ENCODE data around the gene CRIM1.

Gene CRIM1

GRCh38 chr2:36407413-36407812 lies 51.8 kb downstream of the CRIM1 start:
- Mint-ChIP-seq H3K27ac (no peak overlapping the region), H3K4me1 (peaks cover 10 to 11% of the 10 kb centered on the region in 2 donors), H3K27me3 (no peaks in the 10 kb centered on the region), H3K36me3 (no peaks in the 10 kb centered on the region), H3K9me3 (no peaks in the 10 kb centered on the region), H3K4me3 (no peak overlapping the region)
- no peak for DNase-seq
- no peak for ATAC-seq (replicated peaks)

GRCh38 chr2:36408198-36408703 lies 52.7 kb downstream of the CRIM1 start:
- Mint-ChIP-seq H3K9me3 (no peaks in the 10 kb centered on the region), H3K36me3 (no peaks in the 10 kb centered on the region), H3K4me3 (no peak overlapping the region), H3K4me1 (peaks cover 10 to 11% of the 10 kb centered on the region in 2 donors), H3K27ac (no peak overlapping the region), H3K27me3 (no peaks in the 10 kb centered on the region)
- no peak for DNase-seq
- no peak for ATAC-seq (replicated peaks)

- DNase-seq (no peak), ATAC-seq (replicated peaks) (no peak)
- no peaks in the 10 kb centered on the region for H3K36me3 Mint-ChIP-seq
- peaks cover 10 to 11% of the 10 kb centered on the region in 2 donors for H3K4me1 Mint-ChIP-seq
- no peaks in the 10 kb centered on the region for H3K9me3 Mint-ChIP-seq
- H3K27me3 Mint-ChIP-seq, result no peaks in the 10 kb centered on the region
- no peak overlapping the region for H3K4me3 Mint-ChIP-seq
- no peak overlapping the region for H3K27ac Mint-ChIP-seq
These were observed 53.8 kb downstream of the CRIM1 start for GRCh38 chr2:36409335-36409734.

- ATAC-seq (replicated peaks) (no peak), DNase-seq (no peak)
- Mint-ChIP-seq H3K4me3 (no peak overlapping the region), H3K9me3 (no peaks in the 10 kb centered on the region), H3K4me1 (peaks cover 11 to 14% of the 10 kb centered on the region in 2 donors), H3K27ac (peak overlapping the region; percentile 37), H3K36me3 (no peaks in the 10 kb centered on the region), H3K27me3 (no peaks in the 10 kb centered on the region)
These were observed 54.4 kb downstream of the CRIM1 start for GRCh38 chr2:36409935-36410334.

DNA sequence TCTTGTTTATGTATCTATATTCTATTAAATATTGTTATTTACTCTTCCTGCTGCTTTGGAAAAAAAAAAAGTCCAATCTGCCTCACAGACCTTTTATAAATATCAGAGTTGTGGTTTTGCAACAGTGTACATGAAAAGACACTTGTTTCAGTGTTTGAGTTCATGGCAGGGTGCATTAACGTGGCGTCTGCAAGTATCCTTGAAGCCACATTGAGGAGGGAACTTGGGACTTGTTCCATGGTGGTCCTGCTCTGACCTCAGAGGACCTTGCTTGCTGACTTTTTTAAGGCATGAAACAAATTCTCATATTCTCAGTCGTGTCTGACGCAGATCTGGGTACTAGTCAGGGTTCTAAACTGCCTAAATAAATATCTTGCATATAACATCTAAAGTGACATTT lies 55.1 kb downstream of the CRIM1 start:
- DNase-seq (no peak), ATAC-seq (replicated peaks) (no peak)
- Mint-ChIP-seq H3K9me3 (no peaks in the 10 kb centered on the region), H3K36me3 (no peaks in the 10 kb centered on the region), H3K27me3 (no peaks in the 10 kb centered on the region), H3K4me1 (peaks cover 6 to 11% of the 10 kb centered on the region in 2 donors), H3K27ac (no peak overlapping the region), H3K4me3 (no peak overlapping the region)

DNA sequence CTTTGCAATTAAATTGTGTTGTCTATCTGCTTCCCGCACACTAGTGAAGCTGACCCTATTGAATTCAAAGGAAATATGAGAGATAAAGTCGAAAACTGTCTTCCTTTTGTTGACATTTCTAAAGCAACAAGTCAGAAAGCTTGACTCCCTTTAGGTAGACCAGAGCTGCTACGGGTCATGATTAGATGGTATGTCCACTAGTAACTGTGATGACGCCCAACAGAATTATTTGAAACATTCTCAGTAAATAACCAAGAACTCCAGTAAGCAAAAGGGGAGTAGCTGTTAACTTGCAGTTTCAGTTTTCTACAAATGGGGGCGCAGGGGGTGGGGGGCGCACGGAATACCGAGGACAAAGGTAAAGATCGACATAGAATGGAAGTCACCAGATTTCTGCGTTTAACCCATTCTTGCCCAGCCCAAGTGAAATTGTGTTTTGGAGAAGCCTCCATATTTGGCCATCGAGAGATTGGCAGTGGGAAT lies 56.4 kb downstream of the CRIM1 start:
- Mint-ChIP-seq H3K36me3 (no peaks in the 10 kb centered on the region), H3K27me3 (no peaks in the 10 kb centered on the region), H3K27ac (no peak overlapping the region), H3K9me3 (no peaks in the 10 kb centered on the region), H3K4me3 (no peak overlapping the region), H3K4me1 (peaks cover 6 to 11% of the 10 kb centered on the region in 2 donors)
- DNase-seq, result no peak
- ATAC-seq (replicated peaks), result no peak

GRCh38 chr2:36413218-36413617 lies 57.6 kb downstream of the CRIM1 start:
- peaks cover 6 to 17% of the 10 kb centered on the region in 2 donors for H3K4me1 Mint-ChIP-seq
- H3K4me3 Mint-ChIP-seq, result no peak overlapping the region
- no peaks in the 10 kb centered on the region for H3K27me3 Mint-ChIP-seq
- ATAC-seq (replicated peaks) (no peak), DNase-seq (no peak)
- no peaks in the 10 kb centered on the region for H3K9me3 Mint-ChIP-seq
- no peak overlapping the region for H3K27ac Mint-ChIP-seq
- no peaks in the 10 kb centered on the region for H3K36me3 Mint-ChIP-seq

GRCh38 chr2:36414307-36414706 lies 58.7 kb downstream of the CRIM1 start:
- no peaks in the 10 kb centered on the region for H3K27me3 Mint-ChIP-seq
- no peak overlapping the region for H3K4me3 Mint-ChIP-seq
- DNase-seq (no peak), ATAC-seq (replicated peaks) (no peak)
- no peaks in the 10 kb centered on the region for H3K9me3 Mint-ChIP-seq
- peaks cover 6 to 16% of the 10 kb centered on the region in 2 donors for H3K4me1 Mint-ChIP-seq
- no peaks in the 10 kb centered on the region for H3K36me3 Mint-ChIP-seq
- H3K27ac Mint-ChIP-seq, result no peak overlapping the region

GRCh38 chr2:36415381-36416022 lies 59.9 kb downstream of the CRIM1 start:
- H3K36me3 Mint-ChIP-seq, result no peaks in the 10 kb centered on the region
- no peak overlapping the region for H3K27ac Mint-ChIP-seq
- no peaks in the 10 kb centered on the region for H3K27me3 Mint-ChIP-seq
- peaks cover 12 to 17% of the 10 kb centered on the region in 2 donors for H3K4me1 Mint-ChIP-seq
- no peaks in the 10 kb centered on the region for H3K9me3 Mint-ChIP-seq
- no peak overlapping the region for H3K4me3 Mint-ChIP-seq
- DNase-seq (no peak), ATAC-seq (replicated peaks) (no peak)

- Mint-ChIP-seq H3K4me1 (peaks cover 12 to 17% of the 10 kb centered on the region in 2 donors), H3K9me3 (no peaks in the 10 kb centered on the region), H3K27me3 (no peaks in the 10 kb centered on the region), H3K4me3 (no peak overlapping the region), H3K27ac (no peak overlapping the region), H3K36me3 (no peaks in the 10 kb centered on the region)
- ATAC-seq (replicated peaks) (no peak), DNase-seq (no peak)
These were observed 61.0 kb downstream of the CRIM1 start for GRCh38 chr2:36416370-36417165.

- H3K9me3 Mint-ChIP-seq, result no peaks in the 10 kb centered on the region
- H3K36me3 Mint-ChIP-seq, result no peaks in the 10 kb centered on the region
- H3K4me1 Mint-ChIP-seq, result peaks cover 6 to 12% of the 10 kb centered on the region in 2 donors
- no peak overlapping the region for H3K4me3 Mint-ChIP-seq
- H3K27me3 Mint-ChIP-seq, result no peaks in the 10 kb centered on the region
- DNase-seq (no peak), ATAC-seq (replicated peaks) (no peak)
- no peak overlapping the region for H3K27ac Mint-ChIP-seq
These were observed 65.1 kb downstream of the CRIM1 start for GRCh38 chr2:36420569-36421181.

GRCh38 chr2:36421379-36421778 lies 65.8 kb downstream of the CRIM1 start:
- ATAC-seq (replicated peaks), result no peak
- H3K27ac Mint-ChIP-seq, result no peak overlapping the region
- H3K4me3 Mint-ChIP-seq, result no peak overlapping the region
- H3K27me3 Mint-ChIP-seq, result no peaks in the 10 kb centered on the region
- DNase-seq, result no peak
- H3K36me3 Mint-ChIP-seq, result no peaks in the 10 kb centered on the region
- H3K4me1 Mint-ChIP-seq, result peaks cover 6 to 12% of the 10 kb centered on the region in 2 donors
- no peaks in the 10 kb centered on the region for H3K9me3 Mint-ChIP-seq

GRCh38 chr2:36423172-36423571 lies 67.6 kb downstream of the CRIM1 start:
- H3K9me3 Mint-ChIP-seq, result no peaks in the 10 kb centered on the region
- H3K4me1 Mint-ChIP-seq, result peaks cover 6 to 7% of the 10 kb centered on the region in 2 donors
- no peaks in the 10 kb centered on the region for H3K27me3 Mint-ChIP-seq
- DNase-seq (no peak), ATAC-seq (replicated peaks) (no peak)
- H3K36me3 Mint-ChIP-seq, result no peaks in the 10 kb centered on the region
- no peak overlapping the region for H3K4me3 Mint-ChIP-seq
- no peak overlapping the region for H3K27ac Mint-ChIP-seq

GRCh38 chr2:36423619-36424120 lies 68.1 kb downstream of the CRIM1 start:
- no peaks in the 10 kb centered on the region for H3K9me3 Mint-ChIP-seq
- H3K36me3 Mint-ChIP-seq, result peaks cover 0 to under 1% of the 10 kb centered on the region in 2 donors
- DNase-seq (no peak), ATAC-seq (replicated peaks) (no peak)
- H3K4me3 Mint-ChIP-seq, result no peak overlapping the region
- H3K4me1 Mint-ChIP-seq, result peaks cover 6% of the 10 kb centered on the region in 2 donors
- no peaks in the 10 kb centered on the region for H3K27me3 Mint-ChIP-seq
- H3K27ac Mint-ChIP-seq, result no peak overlapping the region

Data from stimulated activated naive B cell treated with anti-CD40 and anti-IgM and Interleukin-4, amounts not matched to agents 10 μg/mL and 1 μg/mL and 100 μg/mL, for 72 hours (primary cell).